Measurements from ENCODE around the gene KLK6.

Gene KLK6

DNA sequence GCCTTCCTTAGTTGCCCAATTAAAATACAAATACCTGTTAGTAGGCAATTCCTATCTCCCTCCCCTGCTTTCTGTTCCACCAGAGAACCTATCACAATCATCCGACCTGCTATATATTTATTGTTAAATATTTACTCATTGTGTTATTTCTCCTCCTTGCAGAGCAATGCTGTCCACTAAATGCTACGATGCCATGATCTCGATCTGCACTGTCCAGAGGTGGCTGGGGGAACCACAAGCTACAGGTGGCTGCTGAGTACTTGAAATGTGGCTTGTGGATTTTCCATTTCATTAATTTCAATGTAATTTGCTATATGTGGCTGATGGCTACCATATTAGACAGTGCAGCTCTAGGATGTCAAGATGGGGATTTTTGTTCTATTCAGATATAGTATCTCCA is 5.1 kb downstream of the KLK6 start:
- H3K36me3 ChIP-seq = no peaks in the 10 kb centered on the region
- no peak overlapping the region for H3K4me3 ChIP-seq (ENCODE audit: low read depth, low read length)
- peaks cover 11% of the 10 kb centered on the region for H3K27me3 ChIP-seq
- no peaks in the 10 kb centered on the region for H3K9me3 ChIP-seq
- no peaks in the 10 kb centered on the region for H3K4me1 ChIP-seq
- no peak for TF ChIP-seq CTCF (IDR thresholded peaks at IDR 0.05; ENCODE audit: low read depth, low read length)
- no peak for DNase-seq

DNA sequence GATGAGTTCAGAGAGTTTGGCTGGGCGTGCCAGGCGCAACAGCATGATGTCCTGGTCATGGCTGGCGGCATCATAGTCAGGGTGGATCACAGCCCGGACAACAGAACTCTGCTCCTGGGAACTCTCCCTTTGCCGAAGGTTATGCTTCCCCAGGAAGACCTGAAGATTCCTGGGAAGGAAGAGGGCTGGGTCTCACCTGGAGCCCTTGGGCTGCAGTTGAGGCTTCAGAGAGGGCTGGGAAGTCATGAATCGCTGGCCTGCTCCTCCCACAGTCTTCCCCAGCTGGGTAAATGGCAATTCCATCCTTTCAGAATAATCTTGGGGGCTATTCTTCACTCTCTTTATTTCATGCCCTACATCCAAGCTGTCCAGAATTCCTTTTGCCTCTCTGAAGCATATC is 6.0 kb downstream of the KLK6 start:
- no peaks in the 10 kb centered on the region for H3K4me1 ChIP-seq
- no peak overlapping the region for H3K4me3 ChIP-seq (ENCODE audit: low read depth, low read length)
- TF ChIP-seq CTCF (IDR thresholded peaks at IDR 0.05; ENCODE audit: low read depth, low read length) = no peak
- no peak for DNase-seq
- peaks cover 16% of the 10 kb centered on the region for H3K27me3 ChIP-seq
- H3K9me3 ChIP-seq = no peaks in the 10 kb centered on the region
- no peaks in the 10 kb centered on the region for H3K36me3 ChIP-seq

DNA sequence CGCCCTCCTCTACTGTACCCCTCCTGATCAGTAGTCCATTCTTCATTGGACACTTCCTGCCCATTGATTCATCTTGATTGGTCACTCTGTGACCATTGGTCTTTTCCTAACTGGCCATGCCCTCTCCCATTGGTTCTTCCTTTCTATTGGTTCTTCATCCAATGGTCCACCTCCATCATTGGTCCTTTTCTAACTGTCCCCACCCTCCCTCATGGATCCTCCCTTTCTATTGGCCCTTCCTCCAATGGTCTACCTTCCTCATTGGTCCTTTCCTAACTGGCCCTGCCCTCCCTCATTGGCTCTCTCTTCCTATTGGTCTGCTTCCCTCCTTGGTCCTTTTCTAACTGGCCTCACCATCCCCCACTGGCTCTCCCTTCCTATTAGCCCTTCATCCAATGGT is 7.1 kb downstream of the KLK6 start:
- no peak for TF ChIP-seq CTCF (IDR thresholded peaks at IDR 0.05; ENCODE audit: low read depth, low read length)
- H3K4me1 ChIP-seq = no peaks in the 10 kb centered on the region

GRCh38 chr19:50959731-50960500 is 9.5 kb downstream of the KLK6 start:
- Histone ChIP-seq H3K27me3 (peaks cover 28% of the 10 kb centered on the region), H3K4me3 (ENCODE audit: low read depth, low read length) (no peak overlapping the region), H3K9me3 (no peaks in the 10 kb centered on the region), H3K4me1 (no peaks in the 10 kb centered on the region), H3K36me3 (no peaks in the 10 kb centered on the region)
- DNase-seq = no peak
- TF ChIP-seq CTCF (IDR thresholded peaks at IDR 0.05; ENCODE audit: low read depth, low read length) = no peak

More for the DNA sequence above, 7.1 kb downstream of the KLK6 start:
- Histone ChIP-seq H3K36me3 (no peaks in the 10 kb centered on the region), H3K9me3 (no peaks in the 10 kb centered on the region), H3K4me3 (ENCODE audit: low read depth, low read length) (no peak overlapping the region), H3K27me3 (peaks cover 23% of the 10 kb centered on the region)
- no peak for DNase-seq

DNA sequence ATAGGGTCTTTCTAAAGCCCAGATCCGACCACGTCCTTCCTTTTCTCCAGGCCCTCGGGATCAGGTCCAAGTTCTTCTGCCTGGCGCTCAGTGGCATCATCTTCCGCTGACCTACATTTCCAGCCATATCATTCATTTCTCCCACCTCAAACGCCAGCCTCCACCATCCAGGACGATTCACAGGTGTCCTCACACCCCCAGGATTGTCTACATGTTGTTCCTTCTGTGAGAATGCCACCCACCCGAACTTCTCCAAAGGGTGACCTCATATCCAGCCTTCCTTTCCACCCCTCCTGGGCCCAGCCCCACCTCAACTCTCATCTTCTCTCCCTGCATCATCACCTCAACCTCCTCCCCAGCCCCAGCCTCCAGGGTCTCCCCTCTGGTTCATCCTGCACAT is 11.8 kb downstream of the KLK6 start:
- no peak for DNase-seq
- no peaks in the 10 kb centered on the region for H3K36me3 ChIP-seq
- H3K9me3 ChIP-seq = no peaks in the 10 kb centered on the region
- peaks cover 32% of the 10 kb centered on the region for H3K27me3 ChIP-seq
- no peak overlapping the region for H3K4me3 ChIP-seq (ENCODE audit: low read depth, low read length)
- H3K4me1 ChIP-seq = no peaks in the 10 kb centered on the region
- no peak for TF ChIP-seq CTCF (IDR thresholded peaks at IDR 0.05; ENCODE audit: low read depth, low read length)

GRCh38 chr19:50952910-50953309 is 16.5 kb downstream of the KLK6 start, which contains the start of gene KLK5:
TSS of gene KLK5 (minus strand) at chr19:50953038. CDS start at chr19:50952657, 381 bp downstream.
- Histone ChIP-seq H3K27me3 (peaks cover 26% of the 10 kb centered on the region), H3K9me3 (no peaks in the 10 kb centered on the region), H3K4me1 (no peaks in the 10 kb centered on the region), H3K36me3 (no peaks in the 10 kb centered on the region), H3K4me3 (ENCODE audit: low read depth, low read length) (no peak within 1 kb of the TSS)
- no peak for DNase-seq
- no peak for TF ChIP-seq CTCF (IDR thresholded peaks at IDR 0.05; ENCODE audit: low read depth, low read length)

Data from BE2C (cell line).